ENCODE results near the gene STARD3NL. TPM values are rescaled to one million over a fixed set of nuclear protein-coding genes. Genes with fewer than 3 reads are reported as not detected.

Gene STARD3NL
- total and polyA plus RNA-seq, 9 donors = 24.4 to 50.1 (median 35.7) TPM

- WGBS, 3 donors = 3 to 6% (median 4%) methylated on average over 15 of the region's 15 CpGs
- no peak for TF ChIP-seq CTCF (IDR thresholded peaks at IDR 0.05)
- Histone ChIP-seq H3K4me1 (ENCODE audit: insufficient read depth) (peaks cover 6% of the 10 kb centered on the region), H3K9me3 (no peaks in the 10 kb centered on the region), H3K27me3 (no peaks in the 10 kb centered on the region), H3K27ac (peak overlapping the region; percentile 54 to 83), H3K36me3 (no peaks in the 10 kb centered on the region), H3K4me3 (peak overlapping the region; percentile 63)
- no peak for DNase-seq
- intact Hi-C loops (cut with DNase I) = no loop called here
These were observed 433 bp upstream of the STARD3NL start for GRCh38 chr7:38177621-38178003.

- Histone ChIP-seq H3K27ac (peak overlapping the region; percentile 70 to 83), H3K4me3 (peak overlapping the region; percentile 63), H3K4me1 (ENCODE audit: insufficient read depth) (peaks cover 6% of the 10 kb centered on the region), H3K27me3 (no peaks in the 10 kb centered on the region), H3K36me3 (no peaks in the 10 kb centered on the region), H3K9me3 (no peaks in the 10 kb centered on the region)
- TF ChIP-seq EP300 (IDR thresholded peaks at IDR 0.05) (no peak), POLR2A (IDR thresholded peaks at IDR 0.05) (no peak), CTCF (IDR thresholded peaks at IDR 0.05) (no peak)
- 4 to 5% (median 4%) methylated on average over 15 of the region's 15 CpGs for WGBS, 3 donors
- no peak for DNase-seq
- intact Hi-C loops (cut with DNase I) = no loop called here
These were observed 775 bp downstream of the STARD3NL start for GRCh38 chr7:38178695-38179344.

- WGBS, 3 donors = 1 to 8% (median 7%) methylated on average over 2 of the region's 2 CpGs
- H3K27ac ChIP-seq = peak overlapping the region in 1 of 2 donors; percentile 83
- H3K27me3 ChIP-seq = no peaks in the 10 kb centered on the region
- TF ChIP-seq EP300 (IDR thresholded peaks at IDR 0.05) = no peak
- TF ChIP-seq CTCF (IDR thresholded peaks at IDR 0.05) = no peak
- no peak for TF ChIP-seq POLR2A (IDR thresholded peaks at IDR 0.05)
- no peak for DNase-seq
- H3K4me1 ChIP-seq (ENCODE audit: insufficient read depth) = peaks cover 6% of the 10 kb centered on the region
- no peaks in the 10 kb centered on the region for H3K9me3 ChIP-seq
- H3K36me3 ChIP-seq = no peaks in the 10 kb centered on the region
- no peak overlapping the region for H3K4me3 ChIP-seq
- intact Hi-C loops (cut with DNase I) = no loop called here
These were observed 1.8 kb downstream of the STARD3NL start for GRCh38 chr7:38179776-38180226.

GRCh38 chr7:38181111-38181510, 3.1 kb downstream of the STARD3NL start:
- intact Hi-C loops (cut with DNase I) = no loop called here
- no peak overlapping the region for H3K27ac ChIP-seq
- TF ChIP-seq CTCF (IDR thresholded peaks at IDR 0.05) (no peak), POLR2A (IDR thresholded peaks at IDR 0.05) (no peak), EP300 (IDR thresholded peaks at IDR 0.05) (no peak)
- H3K27me3 ChIP-seq = no peaks in the 10 kb centered on the region
- no peak overlapping the region for H3K4me3 ChIP-seq
- no peak for DNase-seq
- H3K36me3 ChIP-seq = no peaks in the 10 kb centered on the region
- no peaks in the 10 kb centered on the region for H3K9me3 ChIP-seq
- H3K4me1 ChIP-seq (ENCODE audit: insufficient read depth) = peaks cover 12% of the 10 kb centered on the region
- WGBS, 3 donors = 90 to 100% (median 97%) methylated on average over 1 of the region's 1 CpG
